Fibroblast of mammary gland (primary cell): ENCODE results near the gene RNASEH2A.

Experiments used
- DNase-seq: peaks from one replicate; pipeline ENCODE4 v3.0.0-alpha.2; 2010; ENCODE audit warnings: low read depth
- H3K4me3 ChIP-seq: 2 replicates; pipeline ENCODE4 v1.5.1; 2011; ENCODE audit warnings: low read depth, mild to moderate bottlenecking, low read length, moderate library complexity; ENCODE audit not compliant: control insufficient read depth
- TF ChIP-seq, protein P1 (sequence below): conservative IDR thresholded peaks from 2 replicates; pipeline ENCODE4 v1.5.1; 2011; ENCODE audit warnings: low read depth, low read length, inconsistent platforms; ENCODE audit not compliant: control insufficient read depth, insufficient read depth

The RNASEH2A gene

DNA sequence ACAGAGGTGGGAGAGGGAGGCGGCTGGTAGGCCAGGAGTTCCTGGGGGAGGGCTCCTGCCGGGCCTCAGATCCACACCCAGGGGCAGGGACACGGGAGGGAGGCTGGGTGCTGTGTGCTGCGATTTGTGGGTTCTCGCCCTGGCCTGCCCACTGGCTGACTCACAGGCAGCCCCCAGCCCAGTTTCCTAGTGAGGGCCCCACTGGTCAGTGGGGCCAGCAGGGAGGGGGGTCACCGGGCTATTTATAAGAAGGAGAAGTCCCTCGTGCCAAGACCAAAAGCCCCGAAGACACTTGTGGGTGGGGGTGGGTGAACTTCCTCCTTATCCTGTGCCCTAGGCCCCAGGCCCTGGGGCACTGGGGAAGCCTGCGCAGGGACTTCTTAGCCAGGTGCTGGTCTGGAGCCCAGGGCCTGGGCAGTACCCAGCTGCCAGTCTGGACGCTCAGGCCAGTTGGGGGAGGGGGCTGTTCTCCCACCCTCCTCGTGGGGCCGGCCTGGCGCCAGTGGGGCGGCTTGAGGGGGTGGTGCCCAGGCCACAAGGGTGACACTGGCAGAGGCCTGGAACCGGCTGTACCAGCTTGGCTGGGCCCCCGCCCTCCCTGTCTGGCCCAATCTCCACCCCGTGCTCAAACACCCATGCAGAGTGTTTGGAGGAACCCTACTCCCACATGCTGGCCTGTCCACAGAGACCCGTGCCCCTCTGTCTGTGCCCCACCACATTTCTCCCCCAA, 20.1 kb upstream of the RNASEH2A start:
- TF ChIP-seq, protein P1, sequence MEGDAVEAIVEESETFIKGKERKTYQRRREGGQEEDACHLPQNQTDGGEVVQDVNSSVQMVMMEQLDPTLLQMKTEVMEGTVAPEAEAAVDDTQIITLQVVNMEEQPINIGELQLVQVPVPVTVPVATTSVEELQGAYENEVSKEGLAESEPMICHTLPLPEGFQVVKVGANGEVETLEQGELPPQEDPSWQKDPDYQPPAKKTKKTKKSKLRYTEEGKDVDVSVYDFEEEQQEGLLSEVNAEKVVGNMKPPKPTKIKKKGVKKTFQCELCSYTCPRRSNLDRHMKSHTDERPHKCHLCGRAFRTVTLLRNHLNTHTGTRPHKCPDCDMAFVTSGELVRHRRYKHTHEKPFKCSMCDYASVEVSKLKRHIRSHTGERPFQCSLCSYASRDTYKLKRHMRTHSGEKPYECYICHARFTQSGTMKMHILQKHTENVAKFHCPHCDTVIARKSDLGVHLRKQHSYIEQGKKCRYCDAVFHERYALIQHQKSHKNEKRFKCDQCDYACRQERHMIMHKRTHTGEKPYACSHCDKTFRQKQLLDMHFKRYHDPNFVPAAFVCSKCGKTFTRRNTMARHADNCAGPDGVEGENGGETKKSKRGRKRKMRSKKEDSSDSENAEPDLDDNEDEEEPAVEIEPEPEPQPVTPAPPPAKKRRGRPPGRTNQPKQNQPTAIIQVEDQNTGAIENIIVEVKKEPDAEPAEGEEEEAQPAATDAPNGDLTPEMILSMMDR = no peak
- DNase-seq = no peak
- no peak overlapping the region for H3K4me3 ChIP-seq

DNA sequence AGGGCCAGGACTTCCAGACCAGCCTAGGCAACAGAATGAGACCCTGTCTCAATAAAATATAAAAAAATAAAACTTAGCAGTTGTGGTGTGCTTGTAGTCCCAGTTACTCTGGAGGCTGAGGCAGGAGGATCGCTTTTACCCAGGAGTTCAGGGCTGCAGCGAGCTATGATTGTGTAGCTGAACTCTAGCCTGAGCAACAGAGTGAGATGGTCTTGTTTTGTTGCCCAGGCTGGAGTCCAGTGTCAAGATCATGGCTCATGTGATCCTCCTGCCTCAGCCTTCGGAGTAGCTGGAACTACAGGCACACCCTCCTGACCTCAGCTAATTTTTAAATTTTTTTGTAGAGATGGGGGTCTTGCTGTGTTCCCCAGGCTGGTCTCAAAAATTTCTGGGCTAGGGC, 19.4 kb upstream of the RNASEH2A start:
- no peak overlapping the region for H3K4me3 ChIP-seq
- TF ChIP-seq, protein P1 = no peak
- no peak for DNase-seq

DNA sequence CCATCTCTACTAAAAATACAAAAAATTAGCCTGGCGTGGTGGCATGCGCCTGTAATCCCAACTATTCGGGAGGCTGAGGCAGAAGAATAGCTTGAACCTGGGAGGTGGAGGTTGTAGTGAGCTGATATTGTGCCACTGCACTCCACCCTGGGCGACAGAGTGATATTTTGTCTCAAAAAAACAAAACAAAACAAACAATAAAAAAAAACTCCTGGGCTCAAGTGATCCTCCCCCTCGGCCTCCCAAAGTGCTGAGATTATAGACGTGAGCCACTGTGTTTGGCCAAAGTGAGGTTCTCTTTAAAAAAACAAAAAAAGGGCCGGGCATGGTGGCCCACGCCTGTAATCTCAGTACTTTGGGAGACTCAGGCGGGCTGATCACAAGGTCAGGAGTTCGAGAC, 18.9 kb upstream of the RNASEH2A start:
- no peak for DNase-seq
- TF ChIP-seq, protein P1 = no peak
- no peak overlapping the region for H3K4me3 ChIP-seq

DNA sequence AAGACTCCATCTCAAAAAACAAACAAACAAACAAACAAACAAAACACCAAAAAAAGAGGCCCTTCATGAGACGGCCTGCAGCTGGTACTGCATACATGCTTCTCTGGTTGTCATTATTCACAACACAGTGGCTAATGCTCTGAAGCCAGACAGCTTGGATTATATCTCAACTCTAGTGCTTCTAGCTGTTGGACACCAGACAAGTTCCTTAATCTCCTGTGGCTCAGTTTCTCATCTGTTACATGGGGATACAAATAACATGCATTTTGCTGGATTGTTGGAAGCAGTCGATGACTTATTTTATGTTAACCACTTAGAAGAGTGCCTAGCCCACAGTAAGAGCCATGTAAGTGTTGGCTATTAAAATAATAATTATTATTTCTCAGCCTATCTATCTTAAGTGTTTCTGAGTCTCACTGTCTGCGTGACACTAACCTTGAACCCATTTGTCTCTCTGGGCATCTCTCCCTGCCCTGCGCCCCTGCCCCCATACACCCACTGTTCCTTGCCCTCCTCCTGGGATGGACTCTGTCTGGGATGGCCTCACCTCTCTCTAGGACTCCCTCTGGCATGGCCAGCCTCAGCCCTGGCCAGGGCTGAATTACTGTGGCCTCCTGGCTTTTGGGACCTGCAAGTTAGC, 18.2 kb upstream of the RNASEH2A start:
- H3K4me3 ChIP-seq = no peak overlapping the region
- DNase-seq = no peak
- TF ChIP-seq, protein P1 = no peak

DNA sequence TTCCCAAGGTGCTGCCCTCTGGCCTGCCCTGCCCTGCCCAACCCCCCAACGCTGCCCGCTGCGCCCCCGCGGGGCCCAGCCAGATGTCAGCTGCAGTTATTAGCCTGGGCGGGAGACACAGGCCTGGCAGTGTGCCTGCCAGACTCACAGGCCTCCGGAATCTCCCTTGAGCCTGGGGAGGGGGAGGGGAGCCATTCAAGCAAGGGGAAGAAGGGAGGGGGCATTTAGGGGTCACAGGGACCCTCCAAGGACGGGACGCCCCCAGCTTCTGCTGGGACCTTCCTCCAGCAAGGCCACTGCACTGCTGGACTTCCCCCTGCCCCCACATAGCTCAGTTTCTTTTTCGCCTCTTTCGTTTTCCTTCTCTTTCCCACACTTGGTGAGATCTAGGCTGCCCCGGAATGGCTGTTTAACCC, 17.7 kb upstream of the RNASEH2A start:
- TF ChIP-seq, protein P1 = no peak
- peak; percentile 74 for DNase-seq
- H3K4me3 ChIP-seq = peak overlapping the region; percentile 8

DNA sequence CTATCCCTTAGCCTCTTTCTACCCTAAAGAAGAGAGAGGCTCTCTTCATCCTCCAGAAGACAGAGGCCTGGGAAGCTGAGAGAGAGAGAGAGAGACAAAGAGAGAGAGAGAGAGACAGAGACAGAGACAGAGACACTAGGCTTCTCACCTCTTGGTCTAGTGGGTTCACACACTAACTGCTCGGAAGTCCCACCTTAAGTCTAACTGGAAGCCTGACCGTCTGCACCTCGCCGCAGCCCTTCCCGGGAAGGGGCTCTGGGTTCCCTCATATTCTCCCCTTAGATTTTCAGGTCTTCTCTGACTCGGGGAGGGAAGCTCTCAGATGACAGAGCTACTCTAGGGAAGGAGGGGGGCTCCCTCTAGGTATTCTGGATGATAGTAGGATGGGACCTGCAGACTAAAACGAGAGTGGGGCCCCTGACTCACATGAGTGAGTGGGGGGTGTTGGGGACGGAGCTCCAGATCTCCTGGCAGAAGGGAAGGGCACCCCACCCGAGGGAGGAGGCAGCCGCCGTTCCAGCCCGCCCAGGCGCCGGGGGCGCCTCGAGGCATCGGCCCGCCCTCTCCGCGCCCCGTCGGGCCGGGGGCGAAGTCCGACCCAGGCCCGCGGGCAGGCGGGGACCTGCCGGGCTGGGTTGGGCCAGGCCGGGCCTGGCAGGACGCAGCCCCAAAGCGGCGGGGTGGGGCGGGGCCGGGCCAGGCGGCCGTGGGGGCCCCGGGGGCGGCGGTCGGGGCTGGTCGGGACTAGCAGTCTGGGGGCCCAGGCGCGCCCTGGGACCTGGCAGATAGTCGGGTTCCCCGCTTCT, 17.1 kb upstream of the RNASEH2A start:
- TF ChIP-seq, protein P1 = no peak
- no peak for DNase-seq
- peak overlapping the region; percentile 44 for H3K4me3 ChIP-seq
